Measurements from ENCODE around the gene XIRP1. TPM values are rescaled to one million over a fixed set of nuclear protein-coding genes. Genes with fewer than 3 reads are reported as not detected.

The XIRP1 gene
- total and polyA plus RNA-seq, 2 experiments from 2014 or later, result 136 to 315 TPM

DNA sequence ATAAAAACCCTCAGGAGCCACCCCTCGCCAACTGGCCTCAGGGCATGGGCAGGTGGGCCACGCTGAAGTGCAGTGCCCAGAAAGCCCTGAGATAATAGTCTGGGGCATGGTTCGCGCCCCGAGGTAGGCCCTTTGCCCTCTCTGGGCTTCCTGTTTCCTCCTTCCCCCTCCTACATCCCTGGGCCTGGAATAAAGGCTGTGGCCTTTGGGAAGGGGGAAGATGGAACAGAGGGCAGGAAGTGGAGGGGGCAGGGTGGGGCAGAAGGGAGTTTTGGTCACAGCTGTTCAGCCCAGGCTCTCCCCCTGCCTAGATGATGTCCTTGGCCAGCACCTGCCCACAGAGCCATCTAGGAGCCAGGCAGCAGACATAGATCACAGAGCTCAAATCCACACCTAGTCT lies 50.3 kb downstream of the XIRP1 start:
- Histone ChIP-seq H3K27me3 (no peaks in the 10 kb centered on the region), H3K9me3 (ENCODE audit: low read depth) (no peaks in the 10 kb centered on the region), H3K4me3 (no peak overlapping the region), H3K4me1 (ENCODE audit: low read depth) (peaks cover 10% of the 10 kb centered on the region), H3K27ac (no peak overlapping the region), H3K36me3 (peaks cover 38% of the 10 kb centered on the region)
- TF ChIP-seq, protein P1, sequence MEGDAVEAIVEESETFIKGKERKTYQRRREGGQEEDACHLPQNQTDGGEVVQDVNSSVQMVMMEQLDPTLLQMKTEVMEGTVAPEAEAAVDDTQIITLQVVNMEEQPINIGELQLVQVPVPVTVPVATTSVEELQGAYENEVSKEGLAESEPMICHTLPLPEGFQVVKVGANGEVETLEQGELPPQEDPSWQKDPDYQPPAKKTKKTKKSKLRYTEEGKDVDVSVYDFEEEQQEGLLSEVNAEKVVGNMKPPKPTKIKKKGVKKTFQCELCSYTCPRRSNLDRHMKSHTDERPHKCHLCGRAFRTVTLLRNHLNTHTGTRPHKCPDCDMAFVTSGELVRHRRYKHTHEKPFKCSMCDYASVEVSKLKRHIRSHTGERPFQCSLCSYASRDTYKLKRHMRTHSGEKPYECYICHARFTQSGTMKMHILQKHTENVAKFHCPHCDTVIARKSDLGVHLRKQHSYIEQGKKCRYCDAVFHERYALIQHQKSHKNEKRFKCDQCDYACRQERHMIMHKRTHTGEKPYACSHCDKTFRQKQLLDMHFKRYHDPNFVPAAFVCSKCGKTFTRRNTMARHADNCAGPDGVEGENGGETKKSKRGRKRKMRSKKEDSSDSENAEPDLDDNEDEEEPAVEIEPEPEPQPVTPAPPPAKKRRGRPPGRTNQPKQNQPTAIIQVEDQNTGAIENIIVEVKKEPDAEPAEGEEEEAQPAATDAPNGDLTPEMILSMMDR (IDR thresholded peaks at IDR 0.05; ENCODE audit: low read depth, low read length), result no peak
- DNase-seq (ENCODE audit: low read depth in 1 of 2, low spot score in 1 of 2), result no peak

DNA sequence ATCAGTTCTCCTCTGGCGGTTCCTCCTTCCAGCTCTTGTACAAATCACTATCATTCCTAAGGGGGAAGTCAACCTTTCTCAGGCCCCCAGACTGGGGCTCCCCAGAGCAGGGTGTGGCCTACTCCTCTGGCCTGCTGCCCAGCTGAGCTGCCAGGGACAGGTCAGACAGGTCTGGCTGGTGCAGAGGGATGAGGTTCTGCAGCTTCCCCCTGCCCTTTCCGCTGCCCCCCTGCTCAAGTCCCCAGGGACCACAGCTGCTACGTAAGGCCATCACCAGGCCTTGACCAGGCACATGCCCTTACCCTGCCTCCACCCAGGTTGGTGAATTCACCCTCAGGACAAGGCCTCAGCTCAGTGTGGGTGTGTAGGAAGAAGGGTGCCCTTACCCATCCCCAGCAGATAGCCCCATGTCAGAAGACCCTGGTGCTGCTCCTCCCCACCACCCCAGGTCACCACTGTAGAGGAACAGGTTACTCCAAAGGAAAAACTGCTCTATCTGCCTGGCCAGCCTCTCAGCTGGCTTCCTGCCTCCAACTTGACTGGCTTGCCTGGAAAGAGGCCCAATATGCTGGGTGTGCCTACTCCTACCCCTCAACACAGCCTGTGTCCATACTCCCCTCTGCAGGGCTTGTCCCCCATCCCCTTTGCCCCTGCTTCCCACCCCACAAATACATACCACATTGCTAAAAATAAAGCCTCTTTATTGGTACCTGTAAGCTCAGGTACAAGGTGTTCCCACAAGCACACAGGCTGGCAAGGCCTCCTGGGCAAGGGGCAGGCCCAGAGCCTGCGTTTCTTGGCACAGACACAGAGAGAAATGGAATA lies 51.0 kb downstream of the XIRP1 start:
- no peaks in the 10 kb centered on the region for H3K9me3 ChIP-seq (ENCODE audit: low read depth)
- H3K27me3 ChIP-seq, result no peaks in the 10 kb centered on the region
- peaks cover 4% of the 10 kb centered on the region for H3K4me1 ChIP-seq (ENCODE audit: low read depth)
- peak in 1 of 2 donors; percentile 26 for DNase-seq (ENCODE audit: low read depth in 1 of 2, low spot score in 1 of 2)
- H3K27ac ChIP-seq, result no peak overlapping the region
- TF ChIP-seq, protein P1 (IDR thresholded peaks at IDR 0.05; ENCODE audit: low read depth, low read length), result no peak
- H3K36me3 ChIP-seq, result peaks cover 38% of the 10 kb centered on the region
- no peak overlapping the region for H3K4me3 ChIP-seq

DNA sequence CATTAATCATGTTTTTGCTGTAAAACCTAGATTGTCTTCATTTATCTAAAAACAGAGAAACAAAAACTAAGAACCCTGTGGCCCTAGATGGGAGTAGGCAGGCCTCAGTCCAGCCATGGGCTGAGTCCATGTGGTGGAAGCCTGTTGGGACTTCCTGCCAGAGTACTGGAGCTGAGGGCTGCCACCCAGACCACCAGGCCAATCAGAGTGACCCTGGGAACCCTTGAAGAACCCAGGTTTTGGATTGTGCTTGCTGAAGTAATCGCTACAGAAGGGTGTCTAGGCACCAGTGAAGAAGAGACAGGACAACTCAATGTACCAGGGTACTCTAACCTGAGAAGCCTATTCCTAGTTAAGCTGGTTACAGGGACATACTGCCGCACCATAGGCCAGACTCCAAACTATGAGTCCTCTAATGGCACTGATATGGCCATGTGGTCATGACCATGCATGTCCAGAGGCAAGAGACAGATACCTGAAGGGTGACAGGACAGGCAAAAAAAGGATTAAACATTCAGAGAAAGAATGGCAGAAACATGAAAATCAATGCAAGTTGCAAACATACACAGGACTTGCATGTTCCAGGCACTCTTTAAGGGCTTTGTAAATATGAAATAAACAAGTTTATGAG lies 51.9 kb downstream of the XIRP1 start:
- Histone ChIP-seq H3K9me3 (ENCODE audit: low read depth) (no peaks in the 10 kb centered on the region), H3K27ac (no peak overlapping the region), H3K27me3 (no peaks in the 10 kb centered on the region), H3K4me1 (ENCODE audit: low read depth) (no peaks in the 10 kb centered on the region), H3K36me3 (peaks cover 29% of the 10 kb centered on the region), H3K4me3 (no peak overlapping the region)
- TF ChIP-seq, protein P1 (IDR thresholded peaks at IDR 0.05; ENCODE audit: low read depth, low read length), result no peak
- no peak for DNase-seq (ENCODE audit: low read depth in 1 of 2, low spot score in 1 of 2)

DNA sequence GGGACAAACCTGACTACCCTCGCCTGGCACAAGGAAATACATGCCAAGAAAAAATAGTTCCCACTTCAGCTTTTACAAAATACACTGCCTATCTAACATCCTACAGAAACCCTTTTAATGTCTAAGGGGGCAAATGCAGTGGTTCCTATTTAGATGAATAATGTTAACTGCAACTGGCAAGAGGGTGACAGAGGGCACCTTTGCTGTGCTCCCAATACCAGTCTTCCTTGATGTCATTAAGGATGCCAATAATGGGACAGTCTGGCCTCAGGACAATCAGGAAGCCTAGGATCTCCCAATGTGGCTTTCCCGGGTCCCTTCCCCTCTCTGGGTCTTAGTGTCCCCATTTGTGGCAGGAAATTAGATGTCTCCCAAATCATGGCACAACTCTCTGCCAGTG lies 53.0 kb downstream of the XIRP1 start:
- no peaks in the 10 kb centered on the region for H3K4me1 ChIP-seq (ENCODE audit: low read depth)
- H3K9me3 ChIP-seq (ENCODE audit: low read depth), result no peaks in the 10 kb centered on the region
- H3K27me3 ChIP-seq, result no peaks in the 10 kb centered on the region
- no peak overlapping the region for H3K27ac ChIP-seq
- H3K4me3 ChIP-seq, result no peak overlapping the region
- TF ChIP-seq, protein P1 (IDR thresholded peaks at IDR 0.05; ENCODE audit: low read depth, low read length), result no peak
- H3K36me3 ChIP-seq, result peaks cover 19% of the 10 kb centered on the region
- no peak for DNase-seq (ENCODE audit: low read depth in 1 of 2, low spot score in 1 of 2)

DNA sequence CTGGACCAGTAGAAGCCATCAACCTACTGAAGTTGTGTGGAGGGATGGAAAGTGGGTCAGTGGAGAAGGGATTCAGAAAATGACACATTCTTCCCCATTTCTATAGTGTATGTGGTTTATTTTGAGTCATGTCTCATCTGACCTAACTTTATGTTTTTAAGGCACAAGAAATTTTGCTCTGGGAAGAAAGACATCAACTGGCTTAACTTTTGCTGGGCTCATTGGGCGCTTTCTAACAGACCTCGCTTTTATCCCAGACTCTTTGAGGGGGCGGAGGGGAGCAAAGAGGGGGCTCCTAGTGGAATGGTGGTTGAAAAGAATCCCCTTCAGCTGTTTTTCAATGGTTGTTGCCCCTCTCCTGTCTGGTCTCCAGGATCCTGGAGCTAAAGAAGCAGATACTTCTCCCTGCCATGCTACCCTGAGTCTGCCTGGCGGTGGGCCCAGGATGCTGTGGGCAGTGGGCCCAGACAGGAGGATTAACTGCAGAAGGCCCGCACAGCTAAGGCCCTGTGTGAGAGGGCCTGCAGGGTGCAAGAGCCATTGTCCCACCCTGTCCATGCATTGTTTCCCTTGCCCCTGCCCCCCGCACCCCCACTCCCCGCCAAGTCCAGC lies 53.5 kb downstream of the XIRP1 start:
- H3K27ac ChIP-seq, result no peak overlapping the region
- peak in 1 of 2 donors; percentile 57 for DNase-seq (ENCODE audit: low read depth in 1 of 2, low spot score in 1 of 2)
- H3K9me3 ChIP-seq (ENCODE audit: low read depth), result no peaks in the 10 kb centered on the region
- no peaks in the 10 kb centered on the region for H3K4me1 ChIP-seq (ENCODE audit: low read depth)
- TF ChIP-seq, protein P1 (IDR thresholded peaks at IDR 0.05; ENCODE audit: low read depth, low read length), result no peak
- no peaks in the 10 kb centered on the region for H3K27me3 ChIP-seq
- peaks cover 18% of the 10 kb centered on the region for H3K36me3 ChIP-seq
- H3K4me3 ChIP-seq, result no peak overlapping the region

Data from cardiac muscle cell (in vitro differentiated cells and primary cell).